Activated CD4-positive, alpha-beta T cell treated with anti-CD3 and anti-CD28 coated beads, Interleukin-2, amount 50 U/mL, for 4 hours (primary cell): ENCODE data around the gene DHRS7.
A peak's percentile ranks its signal among the peaks of the same experiment; 100 is the strongest.

Experiments used
- DNase-seq, 2 experiments: peaks; one replicate each; pipeline ENCODE4 v3.0.0-alpha.2; 2020

The DHRS7 gene, protein sequence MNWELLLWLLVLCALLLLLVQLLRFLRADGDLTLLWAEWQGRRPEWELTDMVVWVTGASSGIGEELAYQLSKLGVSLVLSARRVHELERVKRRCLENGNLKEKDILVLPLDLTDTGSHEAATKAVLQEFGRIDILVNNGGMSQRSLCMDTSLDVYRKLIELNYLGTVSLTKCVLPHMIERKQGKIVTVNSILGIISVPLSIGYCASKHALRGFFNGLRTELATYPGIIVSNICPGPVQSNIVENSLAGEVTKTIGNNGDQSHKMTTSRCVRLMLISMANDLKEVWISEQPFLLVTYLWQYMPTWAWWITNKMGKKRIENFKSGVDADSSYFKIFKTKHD

DNA sequence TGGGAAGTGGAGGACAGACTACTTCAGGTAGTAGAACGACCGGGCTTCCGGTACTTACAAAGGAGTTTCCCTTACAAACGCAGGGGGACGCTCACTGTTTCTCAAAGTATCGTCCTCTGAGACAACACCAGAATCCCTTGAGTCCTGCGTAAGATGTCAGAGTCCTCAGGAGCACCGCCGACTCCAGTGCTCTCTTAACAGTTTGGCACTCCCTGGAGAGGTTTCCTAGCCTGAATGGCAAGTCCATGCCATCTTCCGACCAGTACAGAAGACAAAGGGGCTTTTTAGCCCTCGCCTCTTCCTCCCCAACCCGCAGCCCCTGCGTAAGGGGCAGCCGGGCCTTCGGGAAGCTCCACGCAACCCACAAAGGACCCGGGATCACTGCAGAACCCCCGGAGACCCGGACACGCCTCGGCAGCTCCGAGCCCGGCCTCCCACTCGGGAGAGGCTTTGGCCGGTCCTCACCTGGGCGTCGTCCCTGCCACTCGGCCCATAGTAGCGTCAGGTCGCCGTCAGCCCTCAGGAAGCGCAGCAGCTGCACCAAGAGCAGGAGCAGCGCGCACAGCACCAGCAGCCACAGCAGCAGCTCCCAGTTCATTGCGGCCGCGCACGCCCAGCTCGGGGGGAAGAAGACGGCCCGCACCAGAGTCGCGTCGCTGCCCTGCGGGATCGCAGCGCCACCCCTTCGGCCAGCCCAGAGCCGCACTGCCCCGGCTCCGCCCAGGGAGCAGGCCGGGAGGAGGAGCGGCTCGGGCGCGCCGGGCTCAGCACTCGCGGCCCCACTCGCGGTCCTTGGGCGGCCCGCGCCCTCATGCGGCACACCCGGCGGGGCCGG lies at the start of gene DHRS7:
DHRS7 (minus strand) TSS at position 687 of the 835 bp plus-strand sequence; CDS start at position 598, 89 bp downstream.
- DNase-seq = peak; percentile 35 to 43

DNA sequence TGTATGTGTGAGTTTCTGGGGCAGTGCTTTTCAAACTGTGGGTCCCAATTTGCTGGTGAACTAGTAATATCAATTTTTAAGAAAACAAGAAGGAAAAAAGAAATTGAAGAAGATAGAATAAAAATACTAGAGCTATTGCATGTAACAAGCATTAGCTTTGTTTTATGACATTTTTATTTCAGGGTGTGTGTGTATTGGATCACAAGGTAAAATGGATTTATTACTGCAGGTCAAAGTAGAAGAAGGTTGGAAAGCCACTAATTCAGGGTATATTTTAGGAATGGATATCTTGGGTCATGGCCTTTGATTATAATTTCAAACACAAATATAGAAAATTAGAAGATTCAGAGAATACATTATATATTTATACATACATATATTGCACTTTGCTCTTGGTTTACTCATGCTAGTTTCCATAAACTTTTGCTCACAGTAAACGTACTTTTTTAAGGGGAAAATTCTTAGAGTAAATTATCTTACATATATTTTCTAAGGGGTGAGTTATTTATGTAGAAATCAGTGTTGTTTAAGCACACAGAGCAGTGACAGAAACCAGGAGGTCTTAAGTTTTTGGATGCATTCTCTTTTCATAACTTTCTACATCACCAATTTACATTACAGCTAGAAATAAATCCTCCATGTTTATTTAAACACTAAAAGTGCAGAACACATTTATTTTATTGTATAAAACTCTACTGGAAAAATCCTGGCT lies 49.4 kb upstream of the DHRS7 start:
- no peak for DNase-seq

DNA sequence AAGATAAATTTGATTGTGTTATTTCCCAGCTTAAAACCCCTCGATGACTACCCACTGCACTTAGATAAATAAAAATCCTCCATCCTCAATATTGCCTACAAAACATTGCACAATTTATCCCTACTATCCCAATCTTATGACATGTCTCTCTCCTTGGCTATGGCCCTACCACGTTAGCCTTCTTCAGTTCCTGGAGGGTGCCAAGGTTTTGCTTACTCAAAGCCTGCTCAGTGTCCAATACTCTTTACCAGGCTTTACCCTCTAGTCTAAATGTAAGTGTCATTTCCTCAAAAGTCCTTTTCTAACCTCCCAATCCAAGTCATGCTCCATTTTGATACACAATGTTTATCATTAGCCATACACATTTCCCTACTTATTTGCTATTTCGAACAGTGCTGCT lies 48.8 kb upstream of the DHRS7 start:
- DNase-seq = no peak

DNA sequence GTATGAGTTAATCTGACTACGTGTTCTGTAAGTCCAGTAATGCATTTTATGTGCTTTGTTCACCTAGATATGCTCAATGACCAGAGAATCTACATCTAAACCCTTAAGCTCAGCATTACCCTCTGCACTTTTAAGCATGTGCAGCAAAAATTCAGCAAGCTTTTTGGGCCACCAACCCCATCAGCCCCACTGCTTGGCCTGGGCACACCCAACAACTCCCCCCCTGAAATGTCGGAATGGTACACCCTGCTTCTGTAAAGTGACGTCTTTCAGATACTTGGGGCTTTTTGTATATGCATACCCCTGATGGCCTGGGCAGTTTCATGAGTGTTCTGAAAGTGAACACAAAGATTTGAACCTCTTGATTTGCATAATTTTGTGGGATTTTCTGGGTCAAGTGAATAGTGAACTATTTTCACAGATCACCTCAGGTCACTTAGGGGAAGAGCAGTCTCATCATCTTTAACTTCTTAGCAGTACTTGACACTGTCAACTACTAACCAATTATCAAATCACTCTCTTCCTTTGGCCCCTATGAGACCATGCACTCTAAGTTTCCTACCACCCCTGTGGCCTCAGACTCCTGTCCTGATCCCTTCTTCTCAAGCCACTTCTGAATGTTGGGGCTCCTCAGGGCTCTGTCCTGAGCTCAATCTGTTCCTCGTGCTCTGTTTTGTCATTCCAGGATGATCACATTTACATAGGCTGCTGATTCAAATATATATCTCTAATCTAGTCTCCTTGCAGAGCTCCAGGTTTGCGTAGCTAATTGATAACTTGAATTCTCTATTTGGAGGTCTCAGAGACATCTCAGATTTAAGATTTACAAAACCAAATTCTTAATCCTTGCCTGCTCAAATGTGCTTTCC lies 47.5 kb upstream of the DHRS7 start:
- DNase-seq = no peak

DNA sequence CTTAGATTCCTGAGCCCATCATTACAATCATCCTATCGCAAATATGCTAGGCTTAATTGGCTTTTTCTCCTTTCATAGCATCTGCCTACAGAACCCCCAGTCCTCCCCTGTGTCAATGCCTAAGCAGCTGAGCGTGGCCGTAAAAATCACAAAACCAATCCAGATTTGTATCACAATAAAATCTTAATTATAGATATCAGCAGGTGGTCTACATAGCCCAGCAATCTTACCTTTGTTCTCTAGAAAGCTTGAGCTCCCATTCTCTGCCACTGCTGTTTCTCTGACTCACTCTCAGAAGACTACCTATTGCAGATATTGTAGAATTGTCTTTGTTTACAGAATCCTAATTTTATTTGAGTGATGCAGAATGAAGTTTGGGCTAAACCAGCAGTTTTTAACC lies 46.0 kb upstream of the DHRS7 start:
- no peak for DNase-seq

DNA sequence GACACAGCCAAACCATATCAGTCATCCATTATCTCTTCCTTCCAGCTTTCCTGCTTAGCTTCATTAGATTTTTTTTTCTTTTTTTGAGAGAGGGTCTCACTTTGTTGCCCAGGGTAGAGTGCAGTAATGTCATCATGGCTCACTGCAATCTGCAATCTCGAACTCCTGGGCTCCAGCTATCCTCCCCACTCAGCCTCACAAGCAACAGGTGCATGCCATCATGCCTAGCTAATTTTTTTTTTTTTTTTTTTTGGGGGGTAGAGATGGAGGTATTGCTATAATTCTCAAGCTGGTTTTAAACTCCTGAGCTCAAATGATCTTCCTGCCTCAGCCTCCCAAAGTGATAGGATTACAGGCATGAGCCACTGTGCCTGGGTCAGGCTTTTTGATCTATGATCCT lies 45.5 kb upstream of the DHRS7 start:
- DNase-seq = no peak

DNA sequence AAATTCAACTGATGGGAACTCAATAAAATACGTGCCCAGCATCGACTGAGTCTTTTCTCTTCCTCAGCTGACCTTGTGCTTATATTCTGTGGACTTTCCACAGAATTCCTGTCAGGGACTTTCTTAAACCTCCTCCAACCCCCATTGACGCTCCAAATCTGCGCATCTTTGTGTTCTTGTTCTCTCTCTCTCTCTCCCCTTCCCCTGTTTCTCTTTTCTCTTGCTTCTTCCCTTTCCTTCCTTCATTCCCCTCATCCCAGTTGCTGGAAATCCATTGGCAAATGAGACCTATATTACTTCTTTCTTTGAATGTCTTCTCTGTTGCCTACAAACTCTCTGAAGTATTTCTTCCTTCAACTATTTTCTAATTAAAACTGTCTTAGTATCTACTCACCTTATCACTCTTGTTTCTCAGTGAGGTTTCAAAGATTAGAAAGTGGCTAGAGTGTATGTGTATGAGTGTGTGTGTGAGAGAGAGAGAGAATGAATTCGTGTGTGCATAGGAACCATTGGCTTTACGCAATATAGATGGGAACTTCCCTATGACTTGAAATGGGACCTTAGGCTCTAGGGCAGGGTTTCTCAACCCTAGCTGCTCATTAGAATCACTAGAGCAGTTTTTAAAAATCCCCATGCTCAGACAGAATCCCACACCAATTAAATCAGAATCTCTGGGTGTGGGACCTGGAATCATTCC lies 41.8 kb upstream of the DHRS7 start:
- no peak for DNase-seq

DNA sequence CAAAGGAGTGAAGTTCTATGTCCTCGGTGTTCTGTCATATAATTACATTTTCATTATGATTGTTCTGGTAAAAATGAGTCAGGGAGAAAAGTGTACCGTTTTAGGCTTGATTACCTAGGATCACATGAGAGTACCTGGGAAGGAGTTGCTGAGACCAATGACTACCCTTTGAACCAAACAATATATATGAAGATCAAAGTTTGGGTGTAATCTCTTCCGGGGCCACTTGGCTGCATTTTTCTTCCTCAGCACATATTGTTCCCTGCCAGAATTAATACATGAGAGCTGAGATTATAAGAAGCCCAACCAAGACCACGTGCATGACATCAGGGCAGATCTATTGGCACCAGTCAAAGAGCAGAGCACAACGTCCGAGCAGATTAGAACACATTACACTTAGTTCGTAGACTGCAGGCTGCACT lies 41.1 kb upstream of the DHRS7 start:
- DNase-seq = no peak

DNA sequence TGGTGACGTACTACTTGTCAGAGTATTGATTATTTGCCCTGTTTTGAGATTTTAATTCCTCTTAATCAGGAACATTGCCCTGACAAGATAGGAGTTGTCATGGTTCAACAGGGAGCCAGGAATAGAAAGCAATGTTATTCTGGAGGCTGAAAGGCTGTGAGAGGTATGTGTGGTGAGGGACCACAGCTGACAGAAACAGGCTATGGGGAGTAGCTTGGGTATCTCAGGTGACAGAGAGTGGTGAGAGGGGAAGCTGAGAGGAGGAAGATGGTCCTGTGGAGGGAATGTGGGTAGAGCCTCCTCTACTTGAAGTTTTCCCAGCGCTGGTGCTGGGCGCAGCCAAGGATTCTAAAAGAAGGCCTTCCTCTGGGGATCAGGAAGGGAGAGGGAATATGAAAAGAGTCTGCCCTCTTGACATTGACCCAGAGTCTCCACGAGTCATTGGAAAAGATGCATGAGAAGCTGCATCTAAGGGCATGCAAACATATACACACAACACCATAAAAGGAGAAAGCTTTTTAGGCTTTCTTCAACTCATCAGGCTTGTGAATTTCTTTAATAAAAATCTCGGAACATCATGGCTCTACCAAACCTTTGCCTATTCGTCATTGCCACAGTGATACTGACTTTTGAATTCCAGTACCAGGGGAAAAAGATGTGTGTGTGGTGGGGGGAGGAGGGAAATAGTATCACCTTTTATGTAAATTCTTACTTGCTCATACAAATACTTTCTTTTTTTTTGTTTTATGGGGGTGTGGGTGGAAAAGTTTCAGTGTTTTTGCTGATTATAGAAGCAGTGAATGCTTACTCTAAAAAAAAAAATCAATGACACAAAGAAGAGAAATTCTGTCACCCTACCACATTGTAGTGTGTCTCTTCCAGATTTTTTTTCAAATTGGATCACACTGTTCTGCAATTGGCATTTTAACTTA lies 39.9 kb upstream of the DHRS7 start:
- no peak for DNase-seq

DNA sequence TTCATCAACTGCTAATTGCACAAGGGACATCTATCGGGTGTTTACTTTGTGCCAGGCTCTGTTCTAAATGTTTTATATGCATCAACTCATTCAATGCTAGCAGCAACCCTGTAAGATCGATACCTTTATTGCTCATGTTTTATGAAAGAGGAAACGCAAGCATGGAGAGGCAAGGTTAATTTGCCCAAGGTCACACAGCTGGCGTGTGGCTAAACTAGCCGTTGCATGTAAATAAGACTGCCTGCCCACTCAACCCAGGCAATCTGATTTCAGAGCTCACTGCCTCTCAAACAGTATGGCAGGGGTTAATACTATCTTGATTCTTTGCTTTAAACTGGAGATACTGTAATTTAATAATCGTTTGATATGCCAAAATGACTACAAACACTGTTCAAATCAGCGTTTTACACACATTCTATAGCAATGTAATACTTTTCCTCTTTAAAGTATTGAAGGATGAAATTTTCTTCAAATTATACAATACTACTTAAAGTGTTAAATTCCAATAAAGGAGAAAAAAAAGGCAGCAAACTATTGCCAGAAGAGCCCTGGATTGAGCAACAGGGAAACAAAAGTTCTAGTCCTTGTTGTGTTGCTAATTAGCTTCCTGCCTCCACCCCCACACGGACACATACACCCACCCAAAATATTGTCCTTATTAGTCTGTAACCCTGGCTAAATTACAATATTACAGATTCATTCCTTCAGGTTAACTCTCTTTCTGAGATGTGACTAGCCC lies 39.1 kb upstream of the DHRS7 start:
- DNase-seq = no peak

DNA sequence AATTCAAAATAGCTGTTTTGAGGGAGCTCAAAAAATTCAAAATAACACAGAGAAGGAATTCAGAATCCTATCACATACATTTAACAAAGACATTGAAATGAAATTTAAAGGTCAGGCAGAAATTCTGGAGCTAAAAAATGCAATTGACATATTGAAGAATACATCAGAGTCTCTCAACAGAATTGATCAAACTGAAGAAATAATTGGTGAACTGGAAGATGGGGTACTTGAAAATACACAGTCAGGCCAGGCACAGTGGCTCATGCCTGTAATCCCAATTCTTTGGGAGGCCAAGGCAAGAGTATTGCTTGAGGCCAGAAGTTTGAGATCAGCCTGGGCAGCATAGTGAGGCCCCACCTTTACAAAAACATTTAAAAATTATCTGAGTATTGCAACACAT lies 34.1 kb upstream of the DHRS7 start:
- DNase-seq = no peak

DNA sequence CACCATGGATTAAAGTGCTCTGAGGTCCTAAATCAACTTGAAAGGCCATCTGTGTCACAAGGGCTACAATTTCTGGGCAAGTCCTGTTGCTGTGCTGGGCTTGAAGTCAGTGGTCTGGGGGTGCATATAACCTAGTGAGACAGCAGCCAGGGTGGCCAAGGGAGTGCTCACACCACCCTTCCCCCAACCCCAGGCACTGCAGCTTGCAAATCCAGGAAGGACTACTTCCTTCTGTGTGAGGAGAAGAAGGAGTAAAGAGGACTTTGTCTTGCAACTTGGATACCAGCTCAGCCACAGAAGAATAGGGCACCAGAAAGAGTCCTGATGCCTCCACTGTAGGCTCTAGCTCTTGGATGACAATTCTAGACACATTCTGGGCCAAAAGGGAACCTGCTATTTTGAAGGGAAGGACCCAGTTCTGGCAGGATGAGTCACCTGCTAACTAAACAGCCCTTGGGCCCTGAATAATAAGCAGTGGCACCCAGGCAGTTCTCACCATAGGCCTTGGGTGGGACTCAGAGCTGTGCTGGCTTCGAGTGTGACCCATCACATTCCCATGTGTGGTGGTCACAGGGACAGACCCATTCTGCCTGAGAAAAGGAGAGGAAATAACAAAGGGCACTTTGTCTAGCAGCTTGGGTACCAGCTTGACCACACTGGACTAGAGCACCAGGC lies 32.6 kb upstream of the DHRS7 start:
- no peak for DNase-seq

DNA sequence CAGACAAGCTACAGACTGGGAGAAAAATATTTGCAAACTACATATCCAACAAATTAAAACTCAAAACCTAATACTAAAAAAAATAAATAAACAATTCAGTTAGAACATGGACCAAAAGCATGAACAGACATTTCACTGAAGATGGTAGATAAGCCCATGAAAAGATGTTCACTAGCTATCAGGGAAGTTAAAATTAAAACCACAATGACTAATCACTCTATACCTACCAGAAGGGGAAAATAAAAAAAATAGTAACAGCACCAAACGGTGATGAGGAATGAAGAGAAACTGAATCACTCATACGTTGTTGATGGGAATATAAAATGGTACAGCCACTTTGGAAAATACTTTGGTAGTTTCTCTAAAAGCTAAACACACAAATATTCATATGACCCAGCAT lies 31.1 kb upstream of the DHRS7 start:
- DNase-seq = no peak

DNA sequence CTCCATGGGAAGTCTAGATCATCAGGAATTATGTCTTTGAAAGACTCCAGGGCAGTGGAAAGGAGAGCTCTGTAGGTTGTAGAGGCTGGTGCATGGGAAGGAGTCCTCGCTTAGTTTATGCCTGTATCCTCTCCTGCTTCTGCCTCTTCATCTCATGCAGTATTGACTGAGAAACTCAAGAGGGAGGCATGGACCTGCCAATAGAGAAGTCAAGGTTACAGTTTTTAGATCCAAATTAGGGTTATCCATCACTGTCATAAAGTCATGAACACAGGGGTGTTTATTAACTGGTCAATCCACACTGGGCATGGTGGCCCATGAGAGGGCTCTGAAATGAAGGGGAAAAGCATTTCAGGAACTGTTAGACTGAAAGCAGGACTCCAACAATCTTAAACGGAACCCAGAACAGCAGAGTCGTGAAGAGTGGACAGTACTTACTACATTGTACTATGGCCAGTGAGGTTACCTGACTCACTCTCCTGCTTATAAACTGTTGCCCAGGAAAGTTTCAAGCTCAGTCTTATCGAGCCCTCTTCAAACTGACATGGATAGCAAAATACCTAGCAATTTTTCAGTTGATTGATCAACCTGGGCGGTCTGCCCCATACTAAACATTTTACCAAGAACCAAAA lies 30.1 kb upstream of the DHRS7 start:
- no peak for DNase-seq

DNA sequence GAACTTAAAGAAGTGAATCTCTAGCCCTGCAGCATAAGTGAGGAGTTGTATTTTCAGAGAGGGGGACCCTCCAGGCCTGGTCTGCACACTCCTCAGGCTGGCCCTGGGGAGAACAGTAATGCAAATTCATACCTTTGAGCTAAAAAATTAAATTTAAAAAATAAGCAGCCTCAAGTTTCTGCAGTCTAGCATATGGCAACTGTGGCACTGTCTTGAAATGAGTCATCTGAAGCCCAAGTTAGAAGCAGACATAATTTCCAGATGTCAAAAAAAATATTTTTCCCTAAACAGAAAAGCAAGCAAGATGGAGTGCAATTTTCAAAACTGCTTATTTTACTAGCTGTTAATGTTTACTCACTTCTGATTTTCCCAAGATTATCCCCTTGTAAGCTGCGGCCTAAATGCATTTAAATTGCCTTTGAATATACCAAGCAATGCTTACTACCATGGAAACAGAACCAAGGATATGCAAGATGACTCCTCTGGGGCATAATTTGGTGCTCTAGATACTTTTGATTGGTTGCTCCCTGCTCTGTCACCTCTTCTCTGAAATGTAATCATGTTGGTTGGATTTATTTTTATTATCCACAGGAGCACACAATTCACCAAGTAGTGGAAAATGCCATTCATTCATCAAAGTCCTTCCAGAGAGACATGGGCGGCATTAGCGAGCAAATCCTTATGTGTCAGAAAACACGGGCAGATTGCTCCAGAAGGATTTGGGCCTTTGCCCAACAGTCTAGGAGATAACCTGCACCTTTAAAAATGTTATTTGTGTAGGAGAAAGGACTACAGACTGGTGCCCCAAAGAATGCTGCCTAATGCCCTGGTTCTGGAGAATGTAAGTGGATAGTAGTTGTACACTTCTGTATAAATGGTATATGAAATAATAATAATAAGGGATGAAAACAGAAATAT lies 25.0 kb upstream of the DHRS7 start:
- DNase-seq = no peak

DNA sequence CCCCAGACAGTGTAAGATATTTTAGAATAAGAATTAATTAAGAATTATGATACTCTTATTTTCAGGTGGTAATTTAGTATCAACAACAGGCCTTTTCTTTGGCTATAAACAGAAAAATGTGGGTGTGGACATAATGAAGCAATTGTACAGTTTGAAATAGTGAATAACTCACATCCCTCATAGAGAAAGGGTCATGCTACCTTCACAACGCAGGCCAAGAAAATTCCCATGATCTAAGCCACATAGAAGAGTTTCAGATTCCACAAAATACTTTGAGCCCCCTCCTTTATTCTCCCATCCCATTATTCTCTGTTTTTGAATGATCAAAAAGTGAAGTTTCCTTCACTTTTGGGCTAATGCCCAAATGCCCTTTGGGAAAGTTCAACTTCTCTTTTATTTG lies 23.5 kb upstream of the DHRS7 start:
- DNase-seq = no peak

DNA sequence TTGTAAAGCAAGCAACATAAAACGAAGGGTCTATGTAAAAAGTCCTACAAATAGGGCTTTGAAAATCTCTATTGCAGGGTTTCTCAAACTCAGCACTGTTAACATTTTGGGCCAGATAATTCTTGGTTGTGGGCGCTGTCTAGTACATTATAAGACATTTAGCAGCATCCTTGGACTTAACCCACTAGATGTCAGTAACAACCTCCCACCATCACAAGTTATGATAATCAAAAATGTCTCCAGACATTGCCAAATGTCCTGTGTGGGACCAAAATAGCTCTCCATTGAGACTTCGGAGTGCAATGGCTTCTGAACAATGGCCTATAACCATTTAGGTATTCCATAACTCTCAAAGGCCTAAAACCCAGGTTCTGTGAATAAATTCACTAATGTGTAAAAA lies 22.9 kb upstream of the DHRS7 start:
- DNase-seq = no peak
